ENCODE measurements around the gene AKAP10.

The AKAP10 gene

DNA sequence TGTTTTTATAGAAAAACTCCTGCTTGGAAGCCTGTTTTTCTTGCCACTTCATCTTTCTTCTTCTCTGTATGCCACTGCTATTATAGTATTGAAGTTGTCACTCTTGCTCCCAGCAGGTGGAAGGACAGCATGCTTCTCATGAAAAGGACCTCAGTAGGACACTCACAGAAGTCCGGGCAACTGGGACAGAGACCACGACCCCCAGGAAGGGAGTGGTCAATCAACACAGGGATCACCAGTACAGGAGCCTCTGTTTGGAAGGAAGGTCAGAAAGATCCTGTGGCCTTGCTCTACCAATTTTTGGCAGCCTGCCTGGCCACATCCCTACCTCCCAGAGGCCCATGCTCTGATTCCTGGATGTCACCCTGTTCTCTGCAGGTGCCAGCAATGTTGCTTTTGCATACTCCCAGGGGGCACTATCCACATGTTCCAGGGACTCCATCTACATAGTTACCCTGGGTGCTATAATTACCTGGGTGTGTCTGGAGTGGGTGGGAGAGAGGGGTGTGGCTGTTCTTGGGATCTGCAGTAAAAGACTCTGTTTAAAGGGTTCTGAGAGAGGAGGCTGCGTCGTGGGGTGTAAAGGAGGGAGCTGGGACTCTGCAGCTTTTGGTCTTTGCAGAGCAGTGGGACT, 13.7 kb upstream of the AKAP10 start:
- no peak for TF ChIP-seq EZH2phosphoT487 (IDR thresholded peaks at IDR 0.05; ENCODE audit: low read length)
- no peak for TF ChIP-seq EZH2 (optimal IDR thresholded peaks at IDR 0.05; ENCODE audit: low read depth, low read length)
- no peak for TF ChIP-seq CTCF (IDR thresholded peaks at IDR 0.05; ENCODE audit: low read length)
- no peak overlapping the region for H3K27ac ChIP-seq (ENCODE audit: low read length)
- no peaks in the 10 kb centered on the region for H3K4me1 ChIP-seq (ENCODE audit: low read length)
- H4K20me1 ChIP-seq (ENCODE audit: insufficient read depth, low read length), result no peaks in the 10 kb centered on the region
- no peaks in the 10 kb centered on the region for H3K36me3 ChIP-seq (replicated peaks; ENCODE audit: insufficient read depth, low read length)
- H2AFZ ChIP-seq (ENCODE audit: low read length), result no peak overlapping the region
- no peak overlapping the region for H3K4me2 ChIP-seq (ENCODE audit: low read depth, low read length)
- H3K4me3 ChIP-seq (ENCODE audit: low read length), result no peak overlapping the region
- H3F3A ChIP-seq (ENCODE audit: insufficient read depth, low read length), result no peaks in the 10 kb centered on the region
- no peaks in the 10 kb centered on the region for H3K27me3 ChIP-seq (replicated peaks; ENCODE audit: insufficient read depth, low read length)
- H3K9me3 ChIP-seq (replicated peaks; ENCODE audit: insufficient read depth, low read length), result no peaks in the 10 kb centered on the region
- H3K79me2 ChIP-seq (ENCODE audit: low read length), result no peaks in the 10 kb centered on the region
- no peak for DNase-seq
- no peaks in the 10 kb centered on the region for H3K9me2 ChIP-seq (replicated peaks; ENCODE audit: insufficient read depth, low read length)
- H3K9ac ChIP-seq (ENCODE audit: low read length), result no peak overlapping the region

GRCh38 chr17:19987897-19988296, 10.3 kb upstream of the AKAP10 start:
- TF ChIP-seq EZH2 (optimal IDR thresholded peaks at IDR 0.05; ENCODE audit: low read depth, low read length) (no peak), CTCF (IDR thresholded peaks at IDR 0.05; ENCODE audit: low read length) (no peak), EZH2phosphoT487 (IDR thresholded peaks at IDR 0.05; ENCODE audit: low read length) (no peak)
- Histone ChIP-seq H3K27me3 (replicated peaks; ENCODE audit: insufficient read depth, low read length) (no peaks in the 10 kb centered on the region), H2AFZ (ENCODE audit: low read length) (peak overlapping the region; percentile 28), H3K79me2 (ENCODE audit: low read length) (no peaks in the 10 kb centered on the region), H3K9me2 (replicated peaks; ENCODE audit: insufficient read depth, low read length) (no peaks in the 10 kb centered on the region), H3K4me1 (ENCODE audit: low read length) (no peaks in the 10 kb centered on the region), H3K27ac (ENCODE audit: low read length) (no peak overlapping the region), H3K9ac (ENCODE audit: low read length) (no peak overlapping the region), H3K4me2 (ENCODE audit: low read depth, low read length) (peak overlapping the region; percentile 19; the same call in 1 of the 2 replicates), H4K20me1 (ENCODE audit: insufficient read depth, low read length) (no peaks in the 10 kb centered on the region), H3K9me3 (replicated peaks; ENCODE audit: insufficient read depth, low read length) (no peaks in the 10 kb centered on the region), H3F3A (ENCODE audit: insufficient read depth, low read length) (no peaks in the 10 kb centered on the region), H3K36me3 (replicated peaks; ENCODE audit: insufficient read depth, low read length) (no peaks in the 10 kb centered on the region), H3K4me3 (ENCODE audit: low read length) (no peak overlapping the region)
- DNase-seq, result no peak

DNA sequence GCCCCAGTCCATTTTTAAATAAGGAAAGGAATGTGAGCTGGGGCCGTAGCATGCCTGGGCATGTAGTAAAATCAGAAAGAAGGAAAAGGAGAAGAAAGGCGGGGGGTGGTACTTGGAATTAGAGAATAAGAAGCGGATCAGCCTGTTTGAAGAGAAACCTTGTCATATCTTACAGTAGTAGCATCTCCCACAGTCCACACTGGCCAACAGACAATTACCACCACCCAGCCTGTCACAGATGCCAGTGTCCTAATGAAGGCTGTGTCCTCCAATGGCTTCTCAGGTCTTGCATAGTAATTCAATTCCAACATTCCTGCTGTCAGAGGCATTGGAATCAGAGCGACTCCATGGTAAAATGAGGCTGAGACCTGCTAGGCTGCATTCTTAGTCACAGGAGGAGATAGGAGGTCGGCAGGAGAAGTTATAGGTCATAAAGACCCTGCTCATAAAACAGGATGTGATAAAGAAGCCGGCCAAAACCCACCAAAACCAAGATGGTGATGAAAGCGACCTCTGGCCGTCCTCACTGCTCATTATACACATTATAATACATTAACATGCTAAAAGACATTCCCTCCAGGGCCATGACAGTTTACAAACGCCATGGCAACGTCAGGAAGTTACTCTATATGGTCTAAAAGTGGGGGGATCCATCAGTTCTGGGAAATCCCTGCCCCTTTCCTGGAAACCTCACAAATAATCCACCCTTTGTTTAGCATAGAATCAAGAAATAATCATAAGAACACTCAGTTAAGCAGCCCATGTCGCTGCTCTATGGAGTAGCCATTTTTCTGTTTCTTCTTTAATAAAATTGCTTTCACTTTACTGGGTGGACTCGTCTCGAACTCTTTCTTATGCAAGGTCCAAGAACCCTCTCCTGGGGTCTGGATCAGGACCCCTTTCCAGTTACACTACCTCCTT, 9.6 kb upstream of the AKAP10 start:
- no peaks in the 10 kb centered on the region for H3K36me3 ChIP-seq (replicated peaks; ENCODE audit: insufficient read depth, low read length)
- H2AFZ ChIP-seq (ENCODE audit: low read length), result peak overlapping the region; percentile 28
- H4K20me1 ChIP-seq (ENCODE audit: insufficient read depth, low read length), result no peaks in the 10 kb centered on the region
- H3K79me2 ChIP-seq (ENCODE audit: low read length), result no peaks in the 10 kb centered on the region
- H3K4me1 ChIP-seq (ENCODE audit: low read length), result no peaks in the 10 kb centered on the region
- H3K4me3 ChIP-seq (ENCODE audit: low read length), result no peak overlapping the region
- no peak overlapping the region for H3K27ac ChIP-seq (ENCODE audit: low read length)
- DNase-seq, result no peak
- H3F3A ChIP-seq (ENCODE audit: insufficient read depth, low read length), result no peaks in the 10 kb centered on the region
- H3K4me2 ChIP-seq (ENCODE audit: low read depth, low read length), result peak overlapping the region; percentile 19; the same call in 1 of the 2 replicates
- H3K9me2 ChIP-seq (replicated peaks; ENCODE audit: insufficient read depth, low read length), result no peaks in the 10 kb centered on the region
- H3K27me3 ChIP-seq (replicated peaks; ENCODE audit: insufficient read depth, low read length), result no peaks in the 10 kb centered on the region
- no peak overlapping the region for H3K9ac ChIP-seq (ENCODE audit: low read length)
- TF ChIP-seq CTCF (IDR thresholded peaks at IDR 0.05; ENCODE audit: low read length) (no peak), EZH2phosphoT487 (IDR thresholded peaks at IDR 0.05; ENCODE audit: low read length) (no peak), EZH2 (optimal IDR thresholded peaks at IDR 0.05; ENCODE audit: low read depth, low read length) (no peak)
- H3K9me3 ChIP-seq (replicated peaks; ENCODE audit: insufficient read depth, low read length), result no peaks in the 10 kb centered on the region

Measured in MM.1S (cell line).